OCI-LY3 (cell line): ENCODE data around the gene SYT8.

Experiments used
- CTCF ChIP-seq: fragments of 200-600, 300-600 bp; sonication (generic); IDR thresholded peaks from 2 replicates; pipeline ENCODE4 v1.5.1; 2014; ENCODE audit warnings: antibody characterized with exemption, low read length, low read depth
- EZH2phosphoT487 ChIP-seq: fragments of 200-600 bp; shearing (Covaris generic); IDR thresholded peaks from 2 replicates; pipeline ENCODE4 v1.6.1; 2018; ENCODE audit warnings: antibody characterized with exemption, mixed run types, low read depth

DNA sequence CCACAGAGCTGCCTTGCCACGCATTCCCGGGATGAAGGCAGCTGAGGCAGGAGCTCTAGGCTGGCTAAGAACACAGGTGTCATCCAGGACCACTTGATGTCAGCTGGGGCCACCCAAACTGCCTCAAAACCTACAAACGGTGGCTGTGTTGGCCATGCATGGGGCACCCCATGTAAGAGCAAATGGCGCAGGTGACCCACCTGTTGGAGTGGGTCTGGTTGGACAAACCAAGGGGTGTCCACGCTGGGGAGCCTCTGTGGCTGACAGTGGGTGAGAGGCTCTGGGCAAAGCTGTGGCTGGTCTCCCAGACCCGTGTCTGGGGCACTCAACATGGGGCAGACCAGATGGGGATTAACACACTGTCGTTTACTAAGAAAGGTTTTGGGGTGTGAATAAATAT is 19.0 kb upstream of the SYT8 start:
- TF ChIP-seq CTCF: no peak
- TF ChIP-seq EZH2phosphoT487: no peak
